Naive B cell (primary cell): ENCODE data around the gene BRPF3. TPM values are rescaled to one million over a fixed set of nuclear protein-coding genes. Genes with fewer than 3 reads are reported as not detected.
A peak's percentile ranks its signal among the peaks of the same experiment; 100 is the strongest.

Source experiments
- ATAC-seq, 2 donors: fragments of 150-1000 bp; cut with Tn5 transposase; 2 replicates each; pipeline ENCODE4 v1.10.0; 2021; ENCODE audit warnings: low read depth in 2 of 2, mild to moderate bottlenecking in 2 of 2, moderate library complexity in 2 of 2
- DNase-seq: peaks from one replicate; pipeline ENCODE4 v3.0.0; 2022
- H3K27ac Mint-ChIP-seq, 6 donors: one replicate each; pipeline ENCODE4 v1.8.0; 2020 to 2022; ENCODE audit warnings: mild to moderate bottlenecking in 6 of 6, mixed read lengths in 6 of 6, moderate library complexity in 5 of 6, inconsistent platforms in 2 of 6
- H3K27me3 Mint-ChIP-seq, 3 donors: one replicate each; pipeline ENCODE4 v1.8.0; 2021 to 2022; ENCODE audit warnings: mixed read lengths in 3 of 3, mild to moderate bottlenecking in 1 of 3
- H3K36me3 Mint-ChIP-seq, 2 donors: one replicate each; pipeline ENCODE4 v1.8.0; 2020 to 2022; ENCODE audit warnings: mixed read lengths in 2 of 2, inconsistent platforms in 1 of 2, mild to moderate bottlenecking in 1 of 2
- H3K4me1 Mint-ChIP-seq, 3 donors: one replicate each; pipeline ENCODE4 v1.8.0; 2020 to 2022; ENCODE audit warnings: mixed read lengths in 3 of 3, inconsistent platforms in 1 of 3, mild to moderate bottlenecking in 1 of 3, moderate library complexity in 1 of 3
- H3K4me3 Mint-ChIP-seq, 8 donors: one replicate each; pipeline ENCODE4 v1.8.0; 2020 to 2022; ENCODE audit warnings: mild to moderate bottlenecking in 8 of 8, mixed read lengths in 8 of 8, moderate library complexity in 8 of 8, inconsistent platforms in 2 of 8
- H3K9me3 Mint-ChIP-seq, 7 donors: one replicate each; pipeline ENCODE4 v1.8.0; 2020 to 2022; ENCODE audit warnings: mixed read lengths in 7 of 7, mild to moderate bottlenecking in 5 of 7, inconsistent platforms in 2 of 7, moderate library complexity in 1 of 7
- polyA plus RNA-seq, 6 donors: library from polyadenylated mRNA; unstranded; fragments of 300-500 nt; fragmentation: Illumina TruSeq; gene quantifications; one replicate each; pipeline ENCODE4 v1.2.3, GENCODE V29; 2021; ENCODE audit warnings: low read depth in 6 of 6

Gene BRPF3
- 10 to 100 TPM in 1 of 6 donors, 1 to 10 TPM in 5; 4.8 to 13.4 (median 5.8) TPM for polyA plus RNA-seq

DNA sequence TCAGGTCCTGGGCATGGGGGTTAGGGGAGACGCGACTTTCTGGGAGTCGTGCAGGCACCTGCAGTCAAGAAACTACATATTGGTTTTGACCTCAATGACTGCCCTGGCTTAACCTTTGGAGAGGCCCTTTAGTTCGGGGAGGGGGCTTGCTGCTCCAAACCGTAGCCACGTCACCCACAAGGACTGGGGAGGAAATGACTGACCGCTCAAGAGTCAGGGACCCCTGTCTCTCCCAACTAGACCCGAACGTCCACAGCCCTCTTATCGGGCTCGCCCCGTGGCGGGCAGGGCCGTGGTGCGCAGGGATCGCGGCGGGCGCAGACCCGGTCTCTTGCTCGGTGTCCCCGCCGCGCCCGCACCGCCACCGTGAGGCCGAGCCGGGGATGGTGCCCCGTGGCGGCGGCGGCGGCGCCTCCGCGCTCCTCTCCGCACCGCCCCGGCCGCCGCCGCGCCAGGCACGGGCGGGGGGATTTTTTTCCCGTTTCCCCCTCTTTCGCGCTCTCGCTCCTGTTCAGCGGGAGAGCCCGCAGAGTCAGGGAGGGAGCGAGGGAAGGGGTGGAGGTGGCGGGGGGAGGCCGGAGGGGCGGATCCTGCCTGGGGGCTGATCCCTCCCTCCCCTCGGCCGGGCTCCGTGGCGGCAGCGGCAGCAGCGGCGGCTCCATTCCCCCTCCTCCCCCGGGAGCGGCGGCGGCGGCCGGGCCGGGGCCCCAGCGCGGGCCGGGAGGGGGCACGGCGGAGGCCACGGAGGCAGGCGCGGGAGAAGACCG is at the start of gene BRPF3:
Gene BRPF3 (plus strand): TSS at position 632 of the 767 bp plus-strand sequence. CDS start 3,579 bp downstream, outside the sequence.
- peak; percentile 67 for ATAC-seq
- no peaks in the 10 kb centered on the region for H3K9me3 Mint-ChIP-seq
- peak; percentile 81 for DNase-seq
- peak within 1 kb of the TSS; percentile 91 to 95 (median 93) for H3K27ac Mint-ChIP-seq
- peaks cover 22 to 29% (median 22%) of the 10 kb centered on the region in 3 donors for H3K4me1 Mint-ChIP-seq
- H3K27me3 Mint-ChIP-seq: no peaks in the 10 kb centered on the region
- peak within 1 kb of the TSS; percentile 86 to 96 (median 93) for H3K4me3 Mint-ChIP-seq
- H3K36me3 Mint-ChIP-seq: peaks cover 11 to 19% of the 10 kb centered on the region in 2 donors

GRCh38 chr6:36147294-36147693 is 49.2 kb upstream of the BRPF3 start:
- Mint-ChIP-seq H3K4me1 (peaks cover 11 to 16% (median 14%) of the 10 kb centered on the region in 3 donors), H3K4me3 (no peak overlapping the region), H3K27me3 (no peaks in the 10 kb centered on the region), H3K27ac (peak overlapping the region in 3 of 6 donors; percentile 22 to 59 (median 45)), H3K9me3 (peaks cover 5 to 16% (median 8%) of the 10 kb centered on the region in 7 donors), H3K36me3 (peaks cover 18 to 19% of the 10 kb centered on the region in 2 donors)
- DNase-seq: no peak
- ATAC-seq: no peak

DNA sequence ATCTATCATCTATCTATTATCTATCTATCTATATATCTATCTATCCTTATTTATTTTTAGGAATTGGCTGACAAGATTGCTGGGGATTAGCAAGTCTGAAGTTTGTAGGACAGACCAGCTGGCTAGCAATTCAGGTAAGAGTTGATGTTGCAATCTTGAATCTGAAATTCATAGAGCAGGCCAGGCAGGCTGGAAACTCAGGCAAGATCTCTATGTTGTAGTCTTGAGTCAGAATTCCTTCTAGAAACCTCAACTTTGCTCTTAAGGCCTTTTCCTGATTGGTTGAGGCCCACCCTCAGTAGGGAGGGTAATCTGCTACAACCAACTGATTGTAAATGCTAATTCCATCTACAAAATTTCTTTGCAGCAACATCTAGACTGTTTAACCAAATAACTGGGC is 47.1 kb upstream of the BRPF3 start:
- DNase-seq (no peak), ATAC-seq (no peak)
- H3K27me3 Mint-ChIP-seq: no peaks in the 10 kb centered on the region
- H3K4me1 Mint-ChIP-seq: peaks cover 9 to 16% (median 13%) of the 10 kb centered on the region in 3 donors
- H3K4me3 Mint-ChIP-seq: no peak overlapping the region
- peaks cover 6 to 16% (median 14%) of the 10 kb centered on the region in 7 donors for H3K9me3 Mint-ChIP-seq
- H3K36me3 Mint-ChIP-seq: peaks cover 20 to 26% of the 10 kb centered on the region in 2 donors
- no peak overlapping the region for H3K27ac Mint-ChIP-seq

- ATAC-seq (no peak), DNase-seq (no peak)
- H3K27me3 Mint-ChIP-seq: no peaks in the 10 kb centered on the region
- H3K27ac Mint-ChIP-seq: peak overlapping the region in 1 of 6 donors; percentile 5
- no peak overlapping the region for H3K4me3 Mint-ChIP-seq
- peaks cover 9 to 16% (median 13%) of the 10 kb centered on the region in 3 donors for H3K4me1 Mint-ChIP-seq
- peaks cover 20 to 30% of the 10 kb centered on the region in 2 donors for H3K36me3 Mint-ChIP-seq
- peaks cover 6 to 20% (median 16%) of the 10 kb centered on the region in 7 donors for H3K9me3 Mint-ChIP-seq
Observed at GRCh38 chr6:36150283-36150682, 46.3 kb upstream of the BRPF3 start.

DNA sequence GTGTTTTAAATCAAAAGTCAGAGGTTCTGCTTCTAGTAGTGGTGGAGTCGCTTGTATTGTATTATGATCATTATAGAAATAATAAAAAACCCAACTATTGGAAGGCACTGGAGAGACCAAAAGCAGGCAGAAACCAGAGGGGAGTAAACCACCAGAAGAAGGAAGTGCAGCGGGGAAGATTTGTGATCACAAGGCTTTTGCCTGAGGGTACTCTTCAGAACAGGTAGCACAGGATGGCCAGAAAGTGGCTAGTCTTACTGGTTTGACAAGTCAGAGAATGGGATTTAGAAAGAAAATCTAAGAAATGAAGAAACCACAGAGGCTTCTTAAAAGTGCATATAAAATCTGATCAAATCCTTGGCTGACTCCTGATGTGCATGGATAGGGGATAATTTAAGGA is 42.3 kb upstream of the BRPF3 start:
- DNase-seq (no peak), ATAC-seq (no peak)
- H3K4me3 Mint-ChIP-seq: no peak overlapping the region
- H3K27ac Mint-ChIP-seq: peak overlapping the region in 1 of 6 donors; percentile 70
- no peaks in the 10 kb centered on the region for H3K27me3 Mint-ChIP-seq
- H3K4me1 Mint-ChIP-seq: no peaks in the 10 kb centered on the region
- H3K36me3 Mint-ChIP-seq: peaks cover 18 to 27% of the 10 kb centered on the region in 2 donors
- H3K9me3 Mint-ChIP-seq: peaks cover 4 to 18% (median 12%) of the 10 kb centered on the region in 7 donors

GRCh38 chr6:36155662-36156061 is 40.9 kb upstream of the BRPF3 start:
- H3K4me1 Mint-ChIP-seq: no peaks in the 10 kb centered on the region
- no peak overlapping the region for H3K4me3 Mint-ChIP-seq
- H3K36me3 Mint-ChIP-seq: peaks cover 26 to 33% of the 10 kb centered on the region in 2 donors
- peak overlapping the region in 1 of 6 donors; percentile 26 for H3K27ac Mint-ChIP-seq
- no peak for DNase-seq
- ATAC-seq: no peak
- H3K9me3 Mint-ChIP-seq: peaks cover 4 to 23% (median 15%) of the 10 kb centered on the region in 7 donors
- no peaks in the 10 kb centered on the region for H3K27me3 Mint-ChIP-seq

- Mint-ChIP-seq H3K9me3 (peaks cover 0 to 19% (median 10%) of the 10 kb centered on the region in 7 donors), H3K27ac (no peak overlapping the region), H3K4me1 (no peaks in the 10 kb centered on the region), H3K27me3 (no peaks in the 10 kb centered on the region), H3K4me3 (no peak overlapping the region), H3K36me3 (peaks cover 21 to 23% of the 10 kb centered on the region in 2 donors)
- ATAC-seq: no peak
- no peak for DNase-seq
Observed at GRCh38 chr6:36160147-36160760, 36.3 kb upstream of the BRPF3 start.

GRCh38 chr6:36169023-36170007 is 27.2 kb upstream of the BRPF3 start:
- DNase-seq (no peak), ATAC-seq (peak in 1 of 2 donors; percentile 7)
- peaks cover 0 to 4% (median 0%) of the 10 kb centered on the region in 7 donors for H3K9me3 Mint-ChIP-seq
- H3K4me1 Mint-ChIP-seq: peaks cover 11 to 22% (median 16%) of the 10 kb centered on the region in 3 donors
- H3K27me3 Mint-ChIP-seq: no peaks in the 10 kb centered on the region
- peaks cover 9 to 12% of the 10 kb centered on the region in 2 donors for H3K36me3 Mint-ChIP-seq
- no peak overlapping the region for H3K4me3 Mint-ChIP-seq
- H3K27ac Mint-ChIP-seq: peak overlapping the region in 5 of 6 donors; percentile 7 to 71 (median 52)

GRCh38 chr6:36170704-36171103 is 25.8 kb upstream of the BRPF3 start:
- H3K36me3 Mint-ChIP-seq: peaks cover 9 to 12% of the 10 kb centered on the region in 2 donors
- H3K9me3 Mint-ChIP-seq: peaks cover 0 to 4% (median 0%) of the 10 kb centered on the region in 7 donors
- H3K27ac Mint-ChIP-seq: no peak overlapping the region
- H3K4me3 Mint-ChIP-seq: no peak overlapping the region
- ATAC-seq (no peak), DNase-seq (no peak)
- H3K4me1 Mint-ChIP-seq: peaks cover 11 to 22% (median 16%) of the 10 kb centered on the region in 3 donors
- H3K27me3 Mint-ChIP-seq: no peaks in the 10 kb centered on the region

DNA sequence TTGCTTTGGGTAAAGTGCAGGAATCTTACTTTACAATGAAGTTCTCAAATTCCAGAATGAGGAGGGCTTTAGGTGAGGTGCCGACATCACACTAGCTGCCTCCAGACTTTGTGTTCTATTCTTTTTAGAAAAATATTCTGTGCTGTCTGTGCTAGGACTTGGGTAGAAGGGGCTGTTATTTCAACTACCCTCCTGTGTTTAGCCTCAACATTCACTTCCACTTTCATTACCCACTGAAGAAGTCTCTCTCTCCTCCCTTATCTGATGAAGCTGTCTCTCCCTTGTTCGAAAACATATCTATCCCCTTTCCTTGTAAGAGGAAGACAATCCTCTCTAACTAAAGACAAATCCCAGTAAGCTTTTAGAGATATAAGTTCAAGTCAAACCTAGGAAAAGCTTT is 25.0 kb upstream of the BRPF3 start:
- peaks cover 9 to 12% of the 10 kb centered on the region in 2 donors for H3K36me3 Mint-ChIP-seq
- peak; percentile 39 to 43 for ATAC-seq
- H3K27ac Mint-ChIP-seq: peak overlapping the region in 2 of 6 donors; percentile 2 to 72
- H3K4me1 Mint-ChIP-seq: peaks cover 11 to 22% (median 16%) of the 10 kb centered on the region in 3 donors
- H3K27me3 Mint-ChIP-seq: no peaks in the 10 kb centered on the region
- no peak overlapping the region for H3K4me3 Mint-ChIP-seq
- no peak for DNase-seq
- H3K9me3 Mint-ChIP-seq: peaks cover 0 to 4% (median 0%) of the 10 kb centered on the region in 7 donors

GRCh38 chr6:36177166-36177565 is 19.4 kb upstream of the BRPF3 start:
- H3K27me3 Mint-ChIP-seq: no peaks in the 10 kb centered on the region
- ATAC-seq: no peak
- no peaks in the 10 kb centered on the region for H3K4me1 Mint-ChIP-seq
- peaks cover 25 to 27% of the 10 kb centered on the region in 2 donors for H3K36me3 Mint-ChIP-seq
- no peak overlapping the region for H3K27ac Mint-ChIP-seq
- H3K4me3 Mint-ChIP-seq: no peak overlapping the region
- peaks cover 8 to 30% (median 20%) of the 10 kb centered on the region in 7 donors for H3K9me3 Mint-ChIP-seq
- DNase-seq: no peak

GRCh38 chr6:36178544-36178943 is 18.0 kb upstream of the BRPF3 start:
- no peak for DNase-seq
- peaks cover 34 to 36% of the 10 kb centered on the region in 2 donors for H3K36me3 Mint-ChIP-seq
- no peaks in the 10 kb centered on the region for H3K4me1 Mint-ChIP-seq
- H3K9me3 Mint-ChIP-seq: peaks cover 16 to 43% (median 25%) of the 10 kb centered on the region in 7 donors
- H3K27ac Mint-ChIP-seq: peak overlapping the region in 1 of 6 donors; percentile 81
- H3K27me3 Mint-ChIP-seq: no peaks in the 10 kb centered on the region
- no peak overlapping the region for H3K4me3 Mint-ChIP-seq
- ATAC-seq: no peak
